Cerebellar nuclear complex (tissue), 1 donor: Measurements from ENCODE around the gene CTNNA2.

Experiments
- DNase-seq, 2 experiments: peaks; one replicate each; lab custom pipeline; 2025; lab: John Stamatoyannopoulos, UW

Gene CTNNA2

GRCh38 chr2:80573167-80573566 is 1060.3 kb downstream of the CTNNA2 start:
- no peak for DNase-seq

DNA sequence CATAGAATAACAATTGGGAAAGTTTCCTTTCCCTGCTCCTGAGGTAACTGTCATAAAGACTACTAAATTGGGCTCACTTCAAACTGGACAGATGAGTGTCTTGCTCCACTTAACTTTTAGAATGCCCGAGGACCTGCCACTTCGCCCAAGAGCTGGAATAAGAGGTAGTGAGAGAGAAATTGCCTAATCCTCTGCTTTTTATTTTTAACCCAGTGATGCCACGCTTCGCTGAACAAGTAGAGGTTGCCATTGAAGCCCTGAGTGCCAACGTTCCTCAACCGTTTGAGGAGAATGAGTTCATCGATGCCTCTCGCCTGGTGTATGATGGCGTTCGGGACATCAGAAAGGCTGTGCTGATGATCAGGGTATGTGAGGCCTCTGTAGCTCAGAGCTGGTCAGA is 1061.1 kb downstream of the CTNNA2 start:
- DNase-seq, result no peak

DNA sequence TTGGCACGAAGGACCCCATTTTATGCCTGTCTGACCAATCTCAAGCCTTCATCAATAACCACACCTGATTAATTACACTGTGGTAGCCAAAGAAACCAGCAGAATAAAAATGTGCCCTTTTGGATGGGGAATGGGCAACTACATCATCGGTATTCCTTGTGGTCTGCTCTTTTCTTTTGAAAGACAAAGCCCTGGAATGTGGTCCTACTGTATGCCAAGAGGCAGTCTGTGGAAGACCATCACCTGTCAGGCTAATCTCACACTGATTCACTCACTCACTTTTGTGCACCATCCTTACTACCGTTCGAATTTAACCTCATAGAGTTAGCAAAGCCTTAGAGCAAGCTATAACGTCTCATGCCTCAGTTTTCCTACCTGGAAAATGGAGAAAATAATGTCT is 1066.9 kb downstream of the CTNNA2 start:
- no peak for DNase-seq

GRCh38 chr2:80591233-80591632 is 1078.4 kb downstream of the CTNNA2 start:
- DNase-seq, result no peak

- no peak for DNase-seq
Observed at GRCh38 chr2:80592106-80592505, 1079.3 kb downstream of the CTNNA2 start.

DNA sequence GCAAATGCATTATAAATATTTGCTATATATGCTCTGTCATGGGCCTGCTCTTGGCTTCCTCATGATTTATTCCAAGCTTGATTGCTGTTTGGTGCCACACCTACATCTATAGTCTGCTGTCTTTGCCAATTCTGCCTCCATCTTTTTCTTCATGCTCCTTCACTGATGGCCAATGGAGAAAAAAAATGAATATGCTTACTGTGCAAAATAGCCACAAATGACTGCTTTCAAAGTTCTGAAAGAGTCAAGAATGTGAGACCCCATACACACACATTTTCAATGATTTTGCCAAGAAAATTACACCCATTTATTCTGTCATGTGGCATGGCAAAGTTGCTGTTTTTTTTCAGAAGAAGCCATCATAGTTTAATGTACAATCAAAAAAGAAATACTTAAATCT is 1097.3 kb downstream of the CTNNA2 start:
- DNase-seq, result no peak

GRCh38 chr2:80621656-80622055 is 1108.8 kb downstream of the CTNNA2 start:
- DNase-seq, result no peak

GRCh38 chr2:80624062-80624461 is 1111.2 kb downstream of the CTNNA2 start:
- DNase-seq, result no peak

- DNase-seq, result no peak
Observed at GRCh38 chr2:80634590-80634989, 1121.7 kb downstream of the CTNNA2 start.

DNA sequence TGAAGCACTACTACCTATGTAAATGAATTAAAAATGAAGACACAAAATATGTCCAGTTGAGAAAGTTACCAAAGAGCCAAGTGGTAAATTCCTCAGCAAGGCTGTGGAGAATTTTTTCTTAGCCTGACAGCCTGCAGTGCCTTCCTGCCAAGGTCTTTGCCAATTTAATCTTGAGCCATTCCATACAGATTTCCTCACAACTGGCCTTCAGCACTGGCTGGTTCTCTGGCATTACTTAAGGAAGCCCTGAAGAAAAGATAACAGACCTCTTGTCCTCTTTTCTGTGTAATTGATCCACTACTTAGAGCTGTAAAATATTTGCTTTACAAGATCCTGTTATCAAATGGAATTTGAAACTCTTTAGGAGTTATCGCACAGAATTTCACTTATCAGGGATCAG is 1125.9 kb downstream of the CTNNA2 start:
- no peak for DNase-seq

DNA sequence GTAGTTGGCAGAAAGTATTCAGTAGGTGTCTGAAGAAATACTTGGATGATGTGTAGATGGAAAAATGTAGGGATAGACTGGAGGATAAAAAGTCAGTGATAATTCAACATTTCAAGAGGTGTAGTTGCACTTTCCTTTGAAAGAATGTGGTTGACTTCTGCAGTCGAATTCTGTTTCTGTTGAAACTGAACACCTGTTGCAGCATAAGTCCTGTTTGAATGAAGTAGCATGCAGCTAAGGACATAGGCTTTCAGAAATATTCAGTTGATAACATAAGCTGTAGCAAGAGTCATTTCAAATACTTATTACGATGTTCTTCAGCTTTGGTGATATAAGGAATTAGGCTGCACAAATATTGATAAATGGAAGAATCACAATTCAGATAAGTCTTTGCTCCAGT is 1129.6 kb downstream of the CTNNA2 start:
- no peak for DNase-seq

GRCh38 chr2:80643598-80643997 is 1130.7 kb downstream of the CTNNA2 start:
- no peak for DNase-seq

GRCh38 chr2:80651435-80651834 is 1138.6 kb downstream of the CTNNA2 start:
- no peak for DNase-seq

- no peak for DNase-seq
Observed at GRCh38 chr2:80655265-80655664, 1142.4 kb downstream of the CTNNA2 start.

DNA sequence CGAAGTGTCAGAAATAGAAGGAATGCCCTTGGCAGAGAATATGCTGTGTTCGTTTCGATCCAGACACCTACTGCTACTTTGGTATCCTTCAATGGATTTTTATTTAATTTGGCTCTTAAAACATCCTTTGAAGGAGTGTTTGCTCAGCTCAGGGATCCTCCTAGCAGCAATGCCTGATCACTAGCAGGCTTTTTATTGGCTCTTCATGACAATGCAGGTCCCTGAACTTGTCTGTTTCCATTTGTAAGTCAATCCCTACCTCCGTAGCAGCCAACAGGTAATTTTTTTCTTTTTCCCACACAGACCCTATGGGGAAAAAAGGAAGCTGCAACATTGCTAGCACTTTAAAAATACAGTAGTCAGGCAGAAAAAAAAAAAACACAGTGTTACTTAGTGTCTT is 1157.9 kb downstream of the CTNNA2 start:
- no peak for DNase-seq

DNA sequence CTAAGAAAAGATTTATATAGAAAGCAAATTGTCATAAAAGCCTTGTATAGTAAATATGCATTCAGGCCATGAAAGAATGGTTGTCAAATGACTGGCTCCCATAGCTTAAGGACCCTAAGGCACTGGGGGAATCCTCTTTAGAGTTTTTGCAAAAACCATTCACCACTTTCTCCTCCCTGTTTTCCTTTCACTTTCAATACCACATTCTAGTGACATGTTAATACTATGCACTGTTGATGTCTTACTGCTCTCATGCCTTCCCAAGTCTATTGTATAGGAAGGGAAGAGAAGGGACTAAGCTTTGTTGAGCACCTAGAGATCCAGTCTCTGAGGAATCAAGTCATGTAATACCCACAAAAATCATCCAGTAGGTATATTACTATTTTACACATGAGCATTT is 1174.7 kb downstream of the CTNNA2 start:
- DNase-seq, result no peak

GRCh38 chr2:80689106-80689505 is 1176.3 kb downstream of the CTNNA2 start:
- DNase-seq, result no peak
